Thyroid gland (tissue), 4 donors: ENCODE data around the gene PCDHGA5. TPM values are rescaled to one million over a fixed set of nuclear protein-coding genes. Genes with fewer than 3 reads are reported as not detected.
A peak's percentile ranks its signal among the peaks of the same experiment; 100 is the strongest.
"Not testable (repeated sequence)": the region's sequence is repeated elsewhere in the genome, so short reads cannot be mapped to it uniquely, and the experiment has no call there.

Source experiments
- DNase-seq, 2 donors: peaks; one replicate each; pipeline ENCODE4 v3.0.0-alpha.2; 2019
- H3K27ac ChIP-seq, 3 donors: fragments of 200-600 bp; sonication (generic); 1 replicate in 2 of 3; 2 replicates in 1 of 3; pipeline ENCODE4 v1.5.1; 2016 to 2019; ENCODE audit warnings: mild to moderate bottlenecking in 1 of 3, moderate library complexity in 1 of 3
- H3K27me3 ChIP-seq: fragments of 200-600 bp; sonication (generic); one replicate; pipeline ENCODE4 v1.5.1; 2019
- H3K36me3 ChIP-seq, 2 donors: fragments of 200-600 bp; sonication (generic); one replicate each; pipeline ENCODE4 v1.5.1; 2016 to 2019
- H3K4me1 ChIP-seq, 2 donors: fragments of 200-600 bp; sonication (generic); one replicate each; pipeline ENCODE4 v1.5.1; 2017 to 2019
- H3K4me3 ChIP-seq, 3 donors: fragments of 200-600 bp; sonication (generic); replicated peaks in 1 of 3; 1 replicate in 2 of 3; 2 replicates in 1 of 3; pipeline ENCODE4 v1.5.1; 2016; ENCODE audit warnings: mild to moderate bottlenecking in 1 of 3
- H3K9me3 ChIP-seq: fragments of 200-600 bp; sonication (generic); one replicate; pipeline ENCODE4 v1.5.1; 2017
- POLR2A ChIP-seq, 2 donors: fragments of 450-650 bp; IDR thresholded peaks; one replicate each; pipeline ENCODE4 v1.6.1; 2017; ENCODE audit warnings: antibody characterized with exemption in 2 of 2, mild to moderate bottlenecking in 2 of 2, moderate library complexity in 1 of 2
- WGBS, 2 donors: methylation state at CpG; one replicate each; pipeline ENCODE4 v1.1.5; 2017; 5-methylcytosine and 5-hydroxymethylcytosine counted together
- intact Hi-C: fragments of 100-400 bp; cut with DNase I; formaldehyde crosslinking; loops from one replicate; pipeline ENCODE4 v1.15.1; 2023
- total RNA-seq, 4 donors: library from RNA; depleted of rRNA; stranded (reverse); fragments of >200 nt; gene quantifications; one replicate each; pipeline ENCODE4 v1.2.3, GENCODE V29; 2016
- TF ChIP-seq, protein P1 (sequence below), 6 experiments: fragments of 200-600 bp in 3 of 6; fragments of 450-650 bp in 3 of 6; sonication (generic) in 3 of 6; IDR thresholded peaks; one replicate each; pipeline ENCODE4 v1.5.1; 2016 to 2019; ENCODE audit warnings: antibody characterized with exemption in 6 of 6, mild to moderate bottlenecking in 2 of 6, inconsistent platforms in 1 of 6, moderate library complexity in 1 of 6

Gene PCDHGA5
- total RNA-seq, 4 donors from 2014 or later: 3.5 to 5.3 (median 4.2) TPM

DNA sequence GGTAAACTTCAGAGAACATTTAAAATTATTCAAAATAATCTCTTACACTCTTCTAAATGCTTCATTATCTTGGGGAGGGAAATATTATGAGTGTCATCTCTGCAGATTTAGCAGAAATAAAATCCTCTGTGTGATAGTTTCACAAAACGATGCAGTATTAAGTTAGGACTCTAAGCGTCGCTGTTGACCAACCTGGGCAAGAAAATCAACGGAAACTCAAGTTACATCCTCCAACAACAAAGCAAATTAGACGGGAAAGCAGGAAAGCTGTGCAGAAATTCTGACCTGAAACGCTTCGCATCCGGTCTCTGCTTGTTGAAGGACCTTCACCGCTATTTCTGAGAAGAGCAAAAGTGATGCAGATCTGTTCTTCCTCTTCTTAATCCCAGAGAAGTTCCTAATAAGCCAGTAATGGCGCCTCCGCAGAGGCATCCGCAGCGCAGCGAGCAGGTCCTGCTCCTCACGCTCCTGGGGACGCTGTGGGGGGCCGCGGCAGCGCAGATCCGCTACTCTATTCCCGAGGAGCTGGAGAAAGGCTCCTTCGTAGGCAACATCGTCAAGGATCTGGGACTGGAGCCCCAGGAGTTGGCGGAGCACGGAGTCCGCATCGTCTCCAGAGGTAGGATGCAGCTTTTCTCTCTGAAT is 9.8 kb downstream of the PCDHGA5 start, which contains the start of gene PCDHGA6:
TSS of gene PCDHGA6 (plus strand) at position 219 of the 645 bp plus-strand sequence. CDS start at position 412, 193 bp downstream.
- no peaks in the 10 kb centered on the region for H3K9me3 ChIP-seq
- no peak within 1 kb of the TSS for H3K4me3 ChIP-seq
- no peaks in the 10 kb centered on the region for H3K36me3 ChIP-seq
- WGBS, 2 donors: 12 to 13% methylated on average over 12 to 27 of the region's 27 CpGs
- no peak within 1 kb of the TSS for H3K27ac ChIP-seq
- H3K4me1 ChIP-seq: no peaks in the 10 kb centered on the region
- TF ChIP-seq POLR2A (IDR thresholded peaks at IDR 0.05): no peak
- TF ChIP-seq, protein P1, sequence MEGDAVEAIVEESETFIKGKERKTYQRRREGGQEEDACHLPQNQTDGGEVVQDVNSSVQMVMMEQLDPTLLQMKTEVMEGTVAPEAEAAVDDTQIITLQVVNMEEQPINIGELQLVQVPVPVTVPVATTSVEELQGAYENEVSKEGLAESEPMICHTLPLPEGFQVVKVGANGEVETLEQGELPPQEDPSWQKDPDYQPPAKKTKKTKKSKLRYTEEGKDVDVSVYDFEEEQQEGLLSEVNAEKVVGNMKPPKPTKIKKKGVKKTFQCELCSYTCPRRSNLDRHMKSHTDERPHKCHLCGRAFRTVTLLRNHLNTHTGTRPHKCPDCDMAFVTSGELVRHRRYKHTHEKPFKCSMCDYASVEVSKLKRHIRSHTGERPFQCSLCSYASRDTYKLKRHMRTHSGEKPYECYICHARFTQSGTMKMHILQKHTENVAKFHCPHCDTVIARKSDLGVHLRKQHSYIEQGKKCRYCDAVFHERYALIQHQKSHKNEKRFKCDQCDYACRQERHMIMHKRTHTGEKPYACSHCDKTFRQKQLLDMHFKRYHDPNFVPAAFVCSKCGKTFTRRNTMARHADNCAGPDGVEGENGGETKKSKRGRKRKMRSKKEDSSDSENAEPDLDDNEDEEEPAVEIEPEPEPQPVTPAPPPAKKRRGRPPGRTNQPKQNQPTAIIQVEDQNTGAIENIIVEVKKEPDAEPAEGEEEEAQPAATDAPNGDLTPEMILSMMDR (IDR thresholded peaks at IDR 0.05): peak in 5 of 6 experiments; percentile 10 to 39 (median 15)
- H3K27me3 ChIP-seq: no peaks in the 10 kb centered on the region
- intact Hi-C loops: no loop called here
- DNase-seq: no peak

DNA sequence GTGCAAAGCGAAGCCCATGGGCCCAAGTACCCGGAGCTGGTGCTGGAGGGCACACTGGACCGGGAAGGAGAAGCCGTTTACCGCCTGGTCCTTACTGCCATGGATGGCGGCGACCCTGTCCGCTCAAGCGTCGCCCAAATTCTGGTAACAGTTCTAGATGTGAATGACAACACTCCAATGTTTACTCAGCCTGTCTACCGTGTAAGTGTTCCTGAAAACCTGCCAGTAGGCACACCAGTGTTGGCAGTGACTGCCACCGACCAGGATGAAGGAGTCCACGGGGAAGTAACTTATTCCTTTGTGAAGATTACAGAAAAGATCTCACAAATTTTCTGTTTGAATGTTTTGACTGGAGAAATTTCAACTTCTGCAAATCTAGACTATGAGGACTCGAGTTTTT is 10.7 kb downstream of the PCDHGA5 start:
- Histone ChIP-seq H3K9me3 (no peaks in the 10 kb centered on the region), H3K36me3 (no peaks in the 10 kb centered on the region), H3K4me3 (no peak overlapping the region), H3K27ac (no peak overlapping the region), H3K4me1 (no peaks in the 10 kb centered on the region), H3K27me3 (no peaks in the 10 kb centered on the region)
- DNase-seq: peak; percentile 23 to 32
- intact Hi-C loops: no loop called here
- WGBS, 2 donors: 46 to 56% methylated on average over 14 of the region's 14 CpGs
- TF ChIP-seq POLR2A (IDR thresholded peaks at IDR 0.05): no peak
- TF ChIP-seq, protein P1 (IDR thresholded peaks at IDR 0.05): no peak

DNA sequence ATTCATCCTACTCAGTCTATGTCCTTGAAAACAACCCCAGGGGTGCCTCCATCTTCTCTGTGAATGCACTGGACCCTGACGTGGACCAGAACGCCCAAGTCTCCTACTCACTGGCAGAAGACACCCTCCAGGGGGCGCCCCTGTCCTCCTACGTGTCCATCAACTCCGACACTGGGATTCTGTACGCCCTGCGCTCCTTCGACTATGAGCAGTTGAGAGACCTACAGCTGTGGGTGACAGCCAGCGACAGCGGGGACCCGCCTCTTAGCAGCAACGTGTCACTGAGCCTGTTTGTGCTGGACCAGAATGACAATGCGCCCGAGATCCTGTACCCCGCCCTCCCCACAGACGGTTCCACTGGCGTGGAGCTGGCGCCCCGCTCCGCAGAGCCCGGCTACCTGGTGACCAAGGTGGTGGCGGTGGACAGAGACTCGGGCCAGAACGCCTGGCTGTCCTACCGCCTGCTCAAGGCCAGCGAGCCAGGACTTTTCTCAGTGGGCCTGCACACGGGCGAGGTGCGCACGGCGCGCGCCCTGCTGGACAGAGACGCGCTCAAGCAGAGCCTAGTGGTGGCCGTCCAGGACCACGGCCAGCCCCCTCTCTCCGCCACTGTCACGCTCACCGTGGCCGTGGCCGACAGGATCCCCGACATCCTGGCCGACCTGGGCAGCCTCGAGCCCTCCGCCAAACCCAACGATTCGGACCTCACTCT is 11.6 kb downstream of the PCDHGA5 start:
- DNase-seq, H3K36me3 ChIP-seq, H3K4me3 ChIP-seq, intact Hi-C loops, H3K4me1 ChIP-seq, H3K9me3 ChIP-seq, H3K27me3 ChIP-seq, H3K27ac ChIP-seq: not testable (repeated sequence)
- 38 to 42% methylated on average over 12 to 15 of the region's 48 CpGs for WGBS, 2 donors

DNA sequence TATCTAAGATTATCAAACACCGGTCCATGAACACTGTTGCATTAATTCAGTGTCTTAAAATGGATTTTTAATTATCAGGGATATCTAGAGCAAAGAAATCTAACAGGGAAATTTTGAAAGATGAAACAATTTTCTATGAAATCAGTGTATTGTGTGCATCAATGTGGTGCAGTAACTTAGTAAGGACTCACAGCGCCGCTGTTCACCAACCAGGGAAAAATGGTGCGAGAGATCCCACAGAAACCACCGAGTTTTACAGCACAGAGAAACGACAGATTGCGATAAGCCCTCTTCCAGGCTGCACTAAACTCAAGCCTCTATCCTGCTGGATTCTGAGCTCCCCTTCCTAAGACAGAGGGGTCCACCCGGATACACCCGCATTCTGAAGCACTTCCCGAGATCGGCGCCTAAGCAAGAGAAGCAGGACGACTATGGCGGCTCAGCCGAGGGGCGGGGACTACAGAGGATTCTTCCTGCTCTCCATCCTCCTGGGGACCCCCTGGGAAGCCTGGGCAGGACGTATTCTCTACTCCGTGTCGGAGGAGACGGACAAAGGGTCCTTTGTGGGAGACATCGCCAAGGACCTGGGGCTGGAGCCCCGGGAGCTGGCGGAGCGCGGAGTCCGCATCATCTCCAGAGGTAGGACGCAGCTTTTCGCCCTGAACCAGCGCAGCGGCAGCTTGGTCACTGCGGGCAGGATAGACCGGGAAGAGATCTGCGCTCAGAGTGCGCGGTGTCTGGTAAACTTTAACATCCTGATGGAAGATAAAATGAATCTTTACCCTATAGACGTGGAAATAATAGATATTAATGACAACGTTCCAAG is 18.7 kb downstream of the PCDHGA5 start, which contains the start of gene PCDHGA7:
TSS of gene PCDHGA7 (plus strand) at position 274 of the 826 bp plus-strand sequence. CDS start at position 432, 158 bp downstream.
- Histone ChIP-seq H3K4me1 (no peaks in the 10 kb centered on the region), H3K27ac (no peak within 1 kb of the TSS), H3K27me3 (no peaks in the 10 kb centered on the region), H3K36me3 (no peaks in the 10 kb centered on the region), H3K4me3 (peak within 1 kb of the TSS in 1 of 3 donors; percentile 16), H3K9me3 (no peaks in the 10 kb centered on the region)
- WGBS, 2 donors: 9 to 17% methylated on average over 37 of the region's 37 CpGs
- peak in 1 of 2 donors; percentile 22 for DNase-seq
- TF ChIP-seq POLR2A (IDR thresholded peaks at IDR 0.05): no peak
- TF ChIP-seq, protein P1 (IDR thresholded peaks at IDR 0.05): peak in 4 of 6 experiments; percentile 9 to 33 (median 30)
- intact Hi-C loops: no loop called here

DNA sequence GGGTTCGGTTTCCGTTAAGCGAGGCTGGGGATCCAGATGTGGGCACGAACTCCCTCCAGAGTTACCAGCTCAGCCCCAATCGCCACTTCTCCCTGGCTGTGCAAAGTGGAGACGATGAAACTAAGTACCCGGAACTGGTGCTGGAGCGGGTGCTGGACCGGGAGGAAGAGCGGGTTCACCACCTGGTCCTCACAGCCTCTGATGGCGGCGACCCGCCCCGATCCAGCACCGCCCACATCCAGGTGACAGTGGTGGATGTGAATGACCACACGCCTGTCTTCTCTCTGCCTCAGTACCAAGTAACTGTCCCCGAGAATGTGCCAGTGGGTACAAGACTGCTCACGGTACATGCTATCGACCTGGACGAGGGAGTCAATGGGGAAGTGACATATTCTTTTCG is 19.4 kb downstream of the PCDHGA5 start:
- H3K27ac ChIP-seq: no peak overlapping the region
- intact Hi-C loops: no loop called here
- H3K4me1 ChIP-seq: no peaks in the 10 kb centered on the region
- H3K36me3 ChIP-seq: no peaks in the 10 kb centered on the region
- no peak overlapping the region for H3K4me3 ChIP-seq
- no peak for DNase-seq
- H3K27me3 ChIP-seq: no peaks in the 10 kb centered on the region
- TF ChIP-seq POLR2A (IDR thresholded peaks at IDR 0.05): no peak
- TF ChIP-seq, protein P1 (IDR thresholded peaks at IDR 0.05): no peak
- no peaks in the 10 kb centered on the region for H3K9me3 ChIP-seq
- WGBS, 2 donors: 30 to 39% methylated on average over 21 of the region's 21 CpGs
